CD4-positive, CD25-positive, alpha-beta regulatory T cell (primary cell): ENCODE results near the gene PKD1L1. TPM values are rescaled to one million over a fixed set of nuclear protein-coding genes. Genes with fewer than 3 reads are reported as not detected.
"Not testable (repeated sequence)": the region's sequence is repeated elsewhere in the genome, so short reads cannot be mapped to it uniquely, and the experiment has no call there.

ENCODE experiments used
- ATAC-seq, 2 donors: fragments of 150-1000 bp; cut with Tn5 transposase; one replicate each; pipeline ENCODE4 v1.10.0; 2021; ENCODE audit warnings: low read depth in 2 of 2, moderate number of reproducible peaks in 2 of 2, moderate library complexity in 1 of 2
- DNase-seq, 3 donors: peaks; one replicate each; pipeline versions ENCODE4 v3.0.0 to v3.0.0-alpha.2; 2012 to 2022; ENCODE audit warnings: mixed read lengths in 1 of 3
- H3K27ac ChIP-seq: one replicate; pipeline ENCODE4 v1.7.0; 2013; ENCODE audit warnings: mild to moderate bottlenecking, low read length; ENCODE audit not compliant: insufficient read depth, poor library complexity, severe bottlenecking
- H3K27me3 ChIP-seq: one replicate; pipeline ENCODE4 v1.7.0; 2013; ENCODE audit warnings: low read length; ENCODE audit not compliant: control insufficient read depth, insufficient read depth
- H3K36me3 ChIP-seq: one replicate; pipeline ENCODE4 v1.7.0; 2013; ENCODE audit warnings: mild to moderate bottlenecking, low read length, moderate library complexity; ENCODE audit not compliant: control insufficient read depth, insufficient read depth
- H3K4me1 ChIP-seq: 2 replicates; pipeline ENCODE4 v1.7.0; 2013; ENCODE audit warnings: mild to moderate bottlenecking, low read length; ENCODE audit not compliant: insufficient read depth, control insufficient read depth, poor library complexity, severe bottlenecking
- H3K4me3 ChIP-seq: one replicate; pipeline ENCODE4 v1.7.0; 2013; ENCODE audit warnings: low read depth, mild to moderate bottlenecking, low read length, moderate library complexity
- H3K9me3 ChIP-seq, 2 experiments: 1 replicate in 1 of 2; 2 replicates in 1 of 2; pipeline ENCODE4 v1.7.0; 2013; ENCODE audit warnings: low read length in 2 of 2, mild to moderate bottlenecking in 1 of 2, moderate library complexity in 1 of 2; ENCODE audit not compliant: control insufficient read depth in 2 of 2
- H3K27ac Mint-ChIP-seq, 3 donors: one replicate each; pipeline ENCODE4 v1.8.0; 2020 to 2022; ENCODE audit warnings: mild to moderate bottlenecking in 3 of 3, mixed read lengths in 3 of 3, moderate library complexity in 2 of 3
- H3K27me3 Mint-ChIP-seq: one replicate; pipeline ENCODE4 v1.8.0; 2022; ENCODE audit warnings: mild to moderate bottlenecking, mixed read lengths
- H3K36me3 Mint-ChIP-seq: one replicate; pipeline ENCODE4 v1.8.0; 2020; ENCODE audit warnings: mixed read lengths
- H3K4me1 Mint-ChIP-seq, 4 donors: one replicate each; pipeline ENCODE4 v1.8.0; 2020 to 2022; ENCODE audit warnings: mixed read lengths in 4 of 4, mild to moderate bottlenecking in 1 of 4
- H3K4me3 Mint-ChIP-seq, 4 donors: one replicate each; pipeline ENCODE4 v1.8.0; 2020 to 2022; ENCODE audit warnings: mild to moderate bottlenecking in 4 of 4, mixed read lengths in 4 of 4, moderate library complexity in 3 of 4
- H3K9me3 Mint-ChIP-seq, 7 donors: one replicate each; pipeline ENCODE4 v1.8.0; 2020 to 2022; ENCODE audit warnings: mixed read lengths in 7 of 7, mild to moderate bottlenecking in 3 of 7, moderate library complexity in 2 of 7
- polyA plus RNA-seq, 4 donors: library from polyadenylated mRNA; unstranded; fragments of 300-500 nt; fragmentation: Illumina TruSeq; gene quantifications; one replicate each; pipeline ENCODE4 v1.2.3, GENCODE V29; 2021
- total RNA-seq: library from RNA; stranded (reverse); gene quantifications from one replicate; pipeline ENCODE4 v1.2.3, GENCODE V29; 2022

Gene PKD1L1
- total and polyA plus RNA-seq, 5 donors from 2014 or later, result 0.02 to 0.17 (median 0.06) TPM; not detected in 2

DNA sequence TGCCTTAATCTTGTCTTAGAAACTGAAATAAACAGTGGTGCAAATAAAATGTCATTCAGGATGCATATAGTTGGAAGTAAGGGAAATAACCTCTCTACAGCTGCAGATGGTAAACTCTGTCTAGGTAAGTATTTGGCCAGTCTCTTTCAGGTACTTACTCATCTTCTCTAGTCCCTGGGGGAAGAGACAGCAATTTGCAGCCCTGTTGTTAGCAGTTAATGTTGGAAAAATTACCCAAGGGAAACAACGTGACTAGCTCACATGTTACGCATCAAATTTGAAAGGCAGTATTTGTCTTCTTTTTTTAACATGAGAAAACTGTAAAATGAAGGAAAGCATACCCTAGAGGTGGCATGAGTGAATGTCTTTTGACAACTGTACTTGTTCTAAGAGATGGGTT lies 34.3 kb upstream of the PKD1L1 start:
- Mint-ChIP-seq H3K4me3 (peak overlapping the region in 1 of 4 donors; percentile 7), H3K9me3 (peaks cover 0 to 2% (median 0%) of the 10 kb centered on the region in 7 donors), H3K4me1 (peaks cover 0 to 20% (median 13%) of the 10 kb centered on the region in 4 donors), H3K27me3 (peaks cover 11% of the 10 kb centered on the region), H3K27ac (no peak overlapping the region), H3K36me3 (peaks cover 12% of the 10 kb centered on the region)
- Histone ChIP-seq H3K27me3 (no peaks in the 10 kb centered on the region), H3K9me3 (no peaks in the 10 kb centered on the region), H3K4me1 (peaks cover 11% of the 10 kb centered on the region), H3K27ac (no peak overlapping the region), H3K4me3 (no peak overlapping the region), H3K36me3 (peaks cover 3% of the 10 kb centered on the region)
- DNase-seq, result no peak
- no peak for ATAC-seq

GRCh38 chr7:47980648-47981047 lies 32.4 kb upstream of the PKD1L1 start:
- not testable (repeated sequence) for H3K9me3 Mint-ChIP-seq, H3K27me3 ChIP-seq, H3K4me3 ChIP-seq, H3K27ac ChIP-seq, H3K27ac Mint-ChIP-seq, H3K9me3 ChIP-seq, H3K27me3 Mint-ChIP-seq, ATAC-seq, DNase-seq
- Mint-ChIP-seq H3K36me3 (peaks cover 22% of the 10 kb centered on the region), H3K4me3 (peak overlapping the region in 1 of 4 donors; percentile 30), H3K4me1 (peaks cover 0 to 28% (median 14%) of the 10 kb centered on the region in 4 donors)
- Histone ChIP-seq H3K4me1 (peaks cover 13% of the 10 kb centered on the region), H3K36me3 (peaks cover 22% of the 10 kb centered on the region)

DNA sequence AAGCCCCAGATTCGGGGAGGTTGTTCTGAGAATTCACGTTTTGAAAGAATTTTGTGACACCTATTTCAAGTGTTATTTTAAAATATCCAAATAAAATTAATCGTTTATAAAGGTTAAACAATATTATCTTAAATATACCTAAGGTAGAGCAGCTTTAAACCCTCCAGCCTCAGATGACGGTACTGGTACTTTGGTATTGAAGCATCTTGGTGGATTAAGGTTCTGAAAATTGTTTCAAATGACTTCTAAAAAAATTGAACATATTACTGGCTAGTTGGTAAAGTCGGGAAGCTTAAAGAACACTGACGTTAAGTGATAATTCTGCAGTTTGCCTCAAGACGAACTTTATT lies 31.5 kb upstream of the PKD1L1 start:
- peak overlapping the region; percentile 56 for H3K4me3 ChIP-seq
- Mint-ChIP-seq H3K9me3 (peaks cover 0 to 2% (median 0%) of the 10 kb centered on the region in 7 donors), H3K4me3 (peak overlapping the region; percentile 88 to 99 (median 96)), H3K36me3 (peaks cover 24% of the 10 kb centered on the region), H3K4me1 (peaks cover 0 to 28% (median 14%) of the 10 kb centered on the region in 4 donors), H3K27me3 (peaks cover 4% of the 10 kb centered on the region), H3K27ac (peak overlapping the region; percentile 97 to 100 (median 100))
- H3K4me1 ChIP-seq, result peaks cover 14% of the 10 kb centered on the region
- H3K27me3 ChIP-seq, result no peaks in the 10 kb centered on the region
- peaks cover 27% of the 10 kb centered on the region for H3K36me3 ChIP-seq
- peak overlapping the region; percentile 89 for H3K27ac ChIP-seq
- no peaks in the 10 kb centered on the region for H3K9me3 ChIP-seq
- no peak for ATAC-seq
- DNase-seq, result no peak

- Histone ChIP-seq H3K27me3 (no peaks in the 10 kb centered on the region), H3K9me3 (no peaks in the 10 kb centered on the region), H3K4me3 (peak within 1 kb of the TSS; percentile 95), H3K4me1 (peaks cover 14% of the 10 kb centered on the region), H3K36me3 (peaks cover 33% of the 10 kb centered on the region), H3K27ac (peak within 1 kb of the TSS; percentile 89)
- ATAC-seq (peak; percentile 98 to 99), DNase-seq (peak; percentile 89 to 97 (median 91))
- peak within 1 kb of the TSS; percentile 97 to 100 (median 100) for H3K27ac Mint-ChIP-seq
- H3K4me1 Mint-ChIP-seq, result peaks cover 0 to 31% (median 17%) of the 10 kb centered on the region in 4 donors
- H3K27me3 Mint-ChIP-seq, result peaks cover 2% of the 10 kb centered on the region
- H3K36me3 Mint-ChIP-seq, result peaks cover 29% of the 10 kb centered on the region
- peaks cover 0 to 2% (median 0%) of the 10 kb centered on the region in 7 donors for H3K9me3 Mint-ChIP-seq
- peak within 1 kb of the TSS; percentile 88 to 99 (median 96) for H3K4me3 Mint-ChIP-seq
Measured at GRCh38 chr7:47979145-47979831, 31.0 kb upstream of the PKD1L1 start, which contains the start of gene HUS1. HUS1 (minus strand) TSS chr7:47979615; CDS start chr7:47979519, 96 bp downstream.

GRCh38 chr7:47978790-47979144 lies 30.5 kb upstream of the PKD1L1 start:
- Histone ChIP-seq H3K36me3 (peaks cover 38% of the 10 kb centered on the region), H3K4me3 (peak overlapping the region; percentile 95), H3K27ac (peak overlapping the region; percentile 89), H3K4me1 (peaks cover 14% of the 10 kb centered on the region), H3K9me3 (no peaks in the 10 kb centered on the region), H3K27me3 (no peaks in the 10 kb centered on the region)
- peak overlapping the region; percentile 97 to 100 (median 100) for H3K27ac Mint-ChIP-seq
- H3K36me3 Mint-ChIP-seq, result peaks cover 32% of the 10 kb centered on the region
- peaks cover 0 to 36% (median 20%) of the 10 kb centered on the region in 4 donors for H3K4me1 Mint-ChIP-seq
- H3K4me3 Mint-ChIP-seq, result peak overlapping the region; percentile 88 to 99 (median 96)
- no peaks in the 10 kb centered on the region for H3K27me3 Mint-ChIP-seq
- H3K9me3 Mint-ChIP-seq, result peaks cover 0 to 2% (median 0%) of the 10 kb centered on the region in 7 donors
- DNase-seq, result peak in 1 of 3 donors; percentile 7
- ATAC-seq, result peak in 1 of 2 donors; percentile 2

GRCh38 chr7:47973739-47974138 lies 25.5 kb upstream of the PKD1L1 start:
- peak overlapping the region in 1 of 3 donors; percentile 3 for H3K27ac Mint-ChIP-seq

GRCh38 chr7:47970761-47971160 lies 22.5 kb upstream of the PKD1L1 start:
- H3K4me1 Mint-ChIP-seq, result peaks cover 9 to 39% (median 34%) of the 10 kb centered on the region in 4 donors
- no peaks in the 10 kb centered on the region for H3K27me3 Mint-ChIP-seq
- H3K9me3 Mint-ChIP-seq, result no peaks in the 10 kb centered on the region
- peaks cover 66% of the 10 kb centered on the region for H3K36me3 Mint-ChIP-seq
- H3K4me3 Mint-ChIP-seq, result no peak overlapping the region
- H3K27me3 ChIP-seq, result no peaks in the 10 kb centered on the region
- H3K4me3 ChIP-seq, result no peak overlapping the region
- H3K36me3 ChIP-seq, result peaks cover 83% of the 10 kb centered on the region
- ATAC-seq (no peak), DNase-seq (no peak)
- H3K27ac Mint-ChIP-seq, result peak overlapping the region in 1 of 3 donors; percentile 7
- peaks cover 2% of the 10 kb centered on the region for H3K4me1 ChIP-seq
- no peaks in the 10 kb centered on the region for H3K9me3 ChIP-seq
- no peak overlapping the region for H3K27ac ChIP-seq

More at GRCh38 chr7:47973739-47974138, 25.5 kb upstream of the PKD1L1 start:
- Mint-ChIP-seq H3K9me3 (no peaks in the 10 kb centered on the region), H3K4me1 (peaks cover 9 to 50% (median 40%) of the 10 kb centered on the region in 4 donors), H3K27me3 (no peaks in the 10 kb centered on the region), H3K4me3 (peak overlapping the region in 1 of 4 donors; percentile 19), H3K36me3 (peaks cover 66% of the 10 kb centered on the region)
- no peak for DNase-seq
- Histone ChIP-seq H3K9me3 (no peaks in the 10 kb centered on the region), H3K27ac (no peak overlapping the region), H3K27me3 (no peaks in the 10 kb centered on the region), H3K36me3 (peaks cover 77% of the 10 kb centered on the region), H3K4me1 (peaks cover 11% of the 10 kb centered on the region), H3K4me3 (no peak overlapping the region)
- ATAC-seq, result no peak
